CD1c-positive myeloid dendritic cell (primary cell): ENCODE data around the gene ACSS1.

Experiments
- DNase-seq: peaks from one replicate; pipeline ENCODE4 v3.0.0-alpha.2; 2016; ENCODE audit errors: extremely low spot score

ACSS1 gene

GRCh38 chr20:24993337-24994185 is 64.4 kb downstream of the ACSS1 start:
- peak; percentile 41 for DNase-seq

DNA sequence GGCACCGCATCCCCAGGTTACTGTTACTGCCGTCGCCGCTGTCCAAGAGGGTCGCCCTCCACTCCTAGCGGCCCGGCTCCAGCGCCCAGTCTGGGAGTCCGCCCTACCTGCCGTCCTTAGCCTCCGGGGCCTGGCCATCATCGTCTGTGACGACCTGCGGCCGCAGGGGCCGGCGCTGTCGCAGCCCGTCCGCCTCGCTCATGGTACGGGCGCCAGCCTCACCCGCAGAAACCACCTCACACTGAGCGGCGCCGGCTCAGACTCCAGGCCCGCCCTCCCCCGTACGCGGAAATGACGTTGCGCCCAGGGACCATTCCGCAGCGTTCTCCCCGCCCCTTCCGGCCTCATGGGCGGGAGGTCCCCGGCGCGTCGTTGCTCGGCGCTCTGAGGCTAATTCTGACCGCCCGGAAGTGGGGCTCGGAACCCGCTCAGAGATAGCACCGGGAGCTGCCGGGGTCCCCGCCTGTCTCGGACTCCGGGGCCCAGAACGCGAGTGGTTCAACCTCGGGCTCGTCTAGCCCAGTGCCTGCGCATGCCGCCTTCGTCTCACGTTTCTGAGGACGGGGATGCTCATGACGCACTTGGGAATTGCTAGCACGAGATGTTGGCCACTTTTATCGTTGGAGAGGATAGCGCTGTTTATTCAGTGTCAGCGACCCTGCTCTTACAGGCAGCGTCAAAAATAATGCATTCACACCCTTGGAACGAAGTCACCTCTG is 65.3 kb downstream of the ACSS1 start, which contains the start of gene APMAP:
APMAP (minus strand) TSS at position 265 of the 719 bp plus-strand sequence; CDS start at position 202, 63 bp downstream.
- peak; percentile 98 for DNase-seq

- DNase-seq: no peak
Observed at GRCh38 chr20:24991897-24992486, 65.9 kb downstream of the ACSS1 start.

DNA sequence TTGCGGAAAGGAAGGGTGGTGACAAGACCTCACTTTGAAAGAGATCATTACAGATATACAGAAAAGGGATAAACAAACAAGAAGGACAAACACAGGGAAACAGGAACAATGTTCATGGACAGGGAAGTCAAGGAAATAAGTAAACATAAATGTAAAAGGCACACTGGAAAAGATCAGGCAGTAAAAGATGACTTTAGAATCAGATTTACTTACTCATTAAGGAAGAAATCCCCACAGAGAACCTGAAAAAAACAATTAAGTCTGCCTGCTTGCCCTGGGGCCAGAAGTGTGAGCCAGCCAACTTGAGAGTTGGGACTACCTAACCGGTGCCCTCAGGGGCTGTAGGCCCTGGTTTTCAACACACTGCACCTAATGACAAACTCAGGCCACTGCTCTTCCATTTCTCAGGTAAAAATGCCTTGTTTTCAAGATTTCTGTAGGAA is 67.1 kb downstream of the ACSS1 start:
- no peak for DNase-seq

DNA sequence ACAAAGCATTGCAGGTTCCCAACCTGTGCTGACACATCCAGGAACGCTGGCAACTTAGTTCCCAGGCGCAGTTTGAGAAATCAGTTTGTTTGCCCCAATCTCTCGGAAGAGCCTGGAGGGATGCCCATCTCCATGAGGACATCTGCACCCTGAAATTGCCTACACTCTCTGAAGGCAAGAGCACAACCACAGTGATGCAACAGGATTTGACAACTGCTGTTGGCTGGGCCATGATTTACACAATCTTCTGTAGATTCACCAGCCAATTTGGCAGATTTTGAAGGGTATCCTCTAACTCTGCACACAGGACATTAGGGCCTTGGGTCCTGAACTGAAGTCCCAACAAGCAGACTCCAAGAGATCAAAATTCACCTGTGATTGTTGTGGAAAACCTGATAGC is 68.8 kb downstream of the ACSS1 start:
- no peak for DNase-seq

DNA sequence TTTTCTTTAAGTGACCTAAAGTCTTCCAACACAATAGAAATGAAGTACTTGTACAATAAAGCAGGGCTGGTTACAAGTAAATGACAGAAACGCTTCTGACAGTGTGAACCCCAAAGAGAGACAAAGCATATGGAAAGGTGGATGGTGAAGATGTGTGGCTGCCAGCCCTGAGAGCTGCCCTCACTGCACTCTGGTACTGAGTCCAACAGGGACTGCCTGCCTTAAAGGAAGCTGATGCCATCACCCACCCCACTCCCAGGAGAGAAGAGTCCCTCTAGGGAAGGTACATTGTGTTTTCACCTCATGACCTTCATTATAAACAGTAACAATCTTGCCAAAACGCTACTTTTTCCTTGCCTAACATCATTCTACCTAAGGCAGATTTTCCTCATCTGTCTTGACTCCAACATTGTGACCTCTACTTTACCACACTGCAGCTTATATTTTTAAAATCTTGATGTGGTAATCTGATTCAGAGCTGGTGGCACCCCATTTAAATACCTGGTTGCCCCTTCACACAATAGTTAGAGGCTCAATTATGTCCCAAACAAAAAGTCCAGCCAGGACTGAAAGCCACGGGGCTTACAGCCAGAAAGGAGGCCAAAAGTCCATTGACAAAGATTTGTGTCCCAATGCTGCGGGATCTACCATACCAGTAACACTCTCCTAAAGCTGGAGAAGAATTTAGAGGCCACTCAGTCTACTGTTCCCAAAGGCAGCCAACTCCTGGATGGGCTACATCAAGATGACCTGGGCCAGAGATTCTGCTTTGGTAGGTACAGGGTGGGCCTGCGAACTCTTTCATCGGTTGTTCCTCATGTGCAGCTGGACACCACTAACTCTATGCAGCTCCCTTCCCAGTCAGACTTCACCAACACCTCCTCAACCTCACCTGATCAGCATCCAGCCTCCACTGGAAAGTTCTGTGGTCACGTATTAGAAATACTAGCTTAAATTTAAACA is 69.8 kb downstream of the ACSS1 start:
- DNase-seq: no peak

DNA sequence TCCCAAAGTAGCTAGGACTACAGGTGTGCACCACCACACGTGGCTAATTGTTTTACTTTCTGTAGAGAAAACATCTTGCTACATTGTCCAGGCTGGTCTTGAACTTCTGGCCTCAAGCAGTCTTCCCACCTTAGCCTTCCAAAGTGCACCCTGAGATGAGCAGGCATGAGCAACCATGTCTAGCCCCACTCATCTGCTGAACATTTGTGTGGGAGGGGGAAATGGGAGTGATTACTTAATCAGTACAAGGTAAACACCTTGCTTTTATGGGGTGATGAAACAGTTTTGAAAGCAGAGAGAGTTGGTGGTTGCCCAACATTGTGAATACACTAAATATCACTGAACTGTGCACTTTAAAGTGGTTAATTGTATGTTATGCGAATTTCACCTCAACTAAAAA is 70.7 kb downstream of the ACSS1 start:
- no peak for DNase-seq

DNA sequence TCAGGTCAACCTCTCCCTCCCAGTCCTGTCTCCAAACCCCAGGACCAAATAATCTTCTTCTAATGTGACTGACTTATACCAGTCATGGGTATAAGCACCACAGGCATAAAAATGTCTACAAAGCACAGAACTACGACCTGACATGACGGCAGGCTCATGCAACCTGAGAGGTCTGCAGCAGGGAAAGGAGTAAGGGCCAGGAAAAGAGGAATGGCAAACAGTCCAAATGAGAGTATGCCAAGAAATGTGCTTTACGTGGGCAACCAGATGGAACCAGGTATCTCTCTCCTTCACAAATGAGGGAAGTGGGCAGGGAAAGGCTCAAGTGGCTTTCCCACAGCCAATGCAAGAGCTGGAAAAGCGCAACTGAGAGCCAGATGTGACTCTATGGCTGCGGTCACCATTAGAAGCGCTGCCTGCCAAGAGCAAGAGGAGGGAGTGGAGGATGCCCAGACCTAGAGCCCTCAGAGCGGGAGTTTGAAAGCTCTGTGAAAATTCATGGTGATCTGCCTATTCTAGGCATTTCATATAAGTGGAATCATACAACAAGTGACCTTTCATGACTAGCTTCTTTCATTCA is 71.4 kb downstream of the ACSS1 start:
- DNase-seq: no peak

GRCh38 chr20:24985802-24986201 is 72.1 kb downstream of the ACSS1 start:
- no peak for DNase-seq

DNA sequence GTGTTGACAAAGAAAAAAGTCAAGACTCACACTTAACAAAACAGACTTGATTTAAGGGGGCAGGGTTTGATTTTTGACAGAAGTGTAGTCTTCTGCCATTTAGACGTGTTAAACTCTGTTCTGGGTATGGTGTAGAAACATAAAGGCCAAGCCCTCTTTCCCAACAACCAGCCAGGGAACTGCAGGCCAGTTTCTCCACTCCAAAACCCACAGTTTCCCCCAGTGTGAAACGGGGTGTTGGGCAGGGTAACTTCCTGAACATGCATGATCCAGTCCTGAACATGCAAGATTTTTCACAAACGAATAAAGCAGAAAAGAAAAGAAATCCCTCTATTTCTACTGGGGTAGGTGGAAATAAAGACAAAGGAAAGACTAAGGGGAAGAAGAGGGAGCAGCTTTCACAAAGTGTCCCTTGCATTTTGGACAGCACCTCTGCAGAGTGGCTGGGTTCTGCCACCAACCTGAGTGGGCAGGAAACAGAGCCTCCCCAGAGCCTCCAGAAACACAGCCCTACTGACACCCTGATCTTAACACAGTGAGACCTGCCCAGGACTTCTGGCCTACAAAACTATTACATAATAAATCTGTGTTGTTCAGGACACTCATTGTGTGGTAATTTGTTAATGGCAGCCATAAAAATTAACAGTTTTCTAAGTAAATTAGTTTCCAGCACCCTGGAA is 72.8 kb downstream of the ACSS1 start:
- peak; percentile 44 for DNase-seq

- DNase-seq: no peak
Observed at GRCh38 chr20:24983896-24984295, 74.0 kb downstream of the ACSS1 start.

GRCh38 chr20:24981790-24982189 is 76.1 kb downstream of the ACSS1 start:
- peak; percentile 66 for DNase-seq

DNA sequence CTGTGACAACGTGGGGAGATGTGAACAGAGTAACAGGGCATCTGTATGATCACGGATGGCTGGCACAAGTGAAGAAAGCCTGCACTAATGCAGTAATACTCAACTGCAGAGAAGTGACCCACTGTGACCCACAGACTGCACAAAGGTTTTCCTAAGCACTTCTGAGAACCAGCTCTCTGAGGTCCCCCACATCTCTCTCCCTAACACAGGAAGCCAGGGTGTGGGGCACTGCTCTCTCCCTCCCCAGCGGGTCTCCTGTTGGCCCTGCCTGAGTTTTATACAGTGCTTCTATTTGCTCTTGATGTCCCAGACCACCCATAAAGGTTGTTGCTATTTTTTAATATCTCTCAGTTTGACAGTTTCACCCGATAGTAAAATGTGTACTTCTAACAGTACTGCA is 76.7 kb downstream of the ACSS1 start:
- DNase-seq: no peak

GRCh38 chr20:24980291-24981053 is 77.5 kb downstream of the ACSS1 start:
- no peak for DNase-seq

DNA sequence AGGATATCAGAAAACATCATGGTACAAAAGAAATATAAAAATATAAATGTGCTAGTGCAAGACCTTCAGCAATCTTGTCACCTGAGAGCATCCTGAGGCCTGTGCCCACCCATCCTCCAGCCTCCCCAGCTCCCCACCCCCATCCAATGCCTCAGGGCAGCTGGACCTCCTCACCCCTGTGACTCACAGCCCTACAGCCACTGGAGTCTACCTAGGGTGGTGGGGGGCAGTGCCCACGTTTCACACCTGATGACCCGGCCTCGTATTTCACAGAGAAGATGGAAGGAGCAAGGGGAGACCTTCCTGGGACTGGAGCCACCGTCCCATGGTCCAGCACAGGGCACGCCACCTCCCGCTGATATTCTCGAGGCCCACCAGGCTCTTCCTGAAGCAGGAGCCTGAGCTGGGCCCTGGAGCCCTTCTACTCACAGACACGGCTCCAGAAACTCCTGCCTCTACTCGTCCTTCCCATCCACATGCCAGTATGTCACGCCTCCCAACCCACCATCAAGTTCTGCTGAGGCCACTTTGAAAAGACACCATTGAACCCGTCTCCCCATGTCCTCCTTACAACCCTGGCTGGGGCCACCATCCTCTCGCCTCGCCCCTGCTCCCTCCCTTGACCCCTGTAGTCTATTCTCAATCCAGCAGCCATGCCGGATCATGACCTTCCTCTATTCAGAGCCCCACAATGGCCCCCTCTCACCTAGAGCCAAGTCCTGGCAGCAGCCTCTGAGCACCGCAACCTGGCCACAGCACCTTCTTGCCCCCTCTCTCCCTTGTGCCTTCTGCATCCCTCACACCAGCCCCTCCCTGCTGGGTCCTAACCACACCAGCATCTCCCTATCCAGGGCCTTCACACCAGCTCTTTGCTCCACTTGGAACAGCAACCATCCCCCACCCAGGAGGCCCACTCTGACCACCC is 78.6 kb downstream of the ACSS1 start:
- no peak for DNase-seq

DNA sequence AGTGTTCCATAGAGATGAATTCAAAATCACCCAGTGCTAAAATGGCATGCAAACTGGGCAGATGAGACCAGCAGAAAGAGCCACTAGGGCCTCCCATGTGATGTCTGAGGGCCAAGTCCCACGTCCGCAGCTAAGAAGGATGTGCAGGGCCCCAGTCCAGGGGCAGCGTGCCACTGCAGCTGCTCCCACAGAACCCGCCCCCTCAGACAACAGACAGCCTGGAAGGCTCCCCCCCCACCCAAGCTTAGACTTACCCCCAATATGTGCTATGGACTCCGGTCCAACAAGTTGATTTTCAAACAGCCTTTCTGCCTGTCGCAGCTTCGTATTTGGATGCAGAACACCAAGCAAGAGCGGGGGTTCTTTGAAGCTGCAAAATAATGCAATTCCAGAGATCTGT is 79.4 kb downstream of the ACSS1 start:
- no peak for DNase-seq

DNA sequence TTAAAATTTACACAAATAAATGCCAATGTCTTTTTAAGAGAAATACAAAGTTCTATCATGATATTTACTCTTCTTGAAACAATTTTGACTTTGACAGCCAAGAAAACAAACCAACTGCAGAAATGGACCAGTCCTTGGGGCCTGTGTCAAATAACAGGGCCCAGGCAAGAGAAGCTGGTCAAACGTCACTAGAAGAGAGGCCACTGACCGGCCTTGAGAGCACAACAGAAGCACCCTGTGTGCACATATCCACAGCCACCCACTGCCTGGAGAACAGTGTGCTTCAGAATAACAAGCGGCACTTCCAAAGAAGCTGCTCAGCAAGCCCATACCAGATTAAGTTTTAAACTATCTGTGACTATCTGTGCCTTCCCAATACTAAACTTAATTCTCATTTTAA is 80.1 kb downstream of the ACSS1 start:
- DNase-seq: no peak

GRCh38 chr20:24977336-24977735 is 80.6 kb downstream of the ACSS1 start:
- no peak for DNase-seq

DNA sequence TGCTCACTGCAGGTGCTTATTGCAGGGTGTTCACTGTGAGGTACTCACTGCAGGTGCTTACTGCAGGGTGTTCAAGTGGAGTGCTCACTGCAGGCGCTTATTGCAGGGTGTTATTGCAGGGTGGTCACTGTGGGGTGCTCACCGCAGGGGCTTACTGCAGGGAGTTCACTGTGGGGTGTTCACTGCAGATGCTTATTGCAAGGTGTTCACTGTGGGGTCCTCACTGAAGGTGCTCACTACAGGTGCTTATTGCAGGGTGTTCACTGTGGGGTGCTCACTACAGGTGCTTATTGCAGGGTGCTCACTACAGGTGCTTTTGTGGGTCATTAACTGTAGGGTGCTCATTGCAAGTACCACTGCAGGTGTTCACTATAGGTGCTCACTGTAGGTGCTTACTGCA is 85.6 kb downstream of the ACSS1 start:
- no peak for DNase-seq
